Endothelial cell (in vitro differentiated cells): ENCODE measurements around the gene PFKFB3. TPM values are rescaled to one million over a fixed set of nuclear protein-coding genes. Genes with fewer than 3 reads are reported as not detected.

Experiments
- DNase-seq: peaks from one replicate; pipeline ENCODE4 v3.0.0; 2021; ENCODE audit warnings: low spot score
- H3K27ac Mint-ChIP-seq: one replicate; pipeline ENCODE4 v1.8.0; 2021; ENCODE audit warnings: mixed read lengths, inconsistent platforms; ENCODE audit not compliant: unreplicated experiment
- H3K27me3 Mint-ChIP-seq: one replicate; pipeline ENCODE4 v1.8.0; 2021; ENCODE audit warnings: mild to moderate bottlenecking, moderate library complexity, mixed read lengths, inconsistent platforms; ENCODE audit not compliant: unreplicated experiment
- H3K36me3 Mint-ChIP-seq: one replicate; pipeline ENCODE4 v1.8.0; 2021; ENCODE audit warnings: mild to moderate bottlenecking, low read depth, mixed read lengths, inconsistent platforms; ENCODE audit not compliant: unreplicated experiment
- H3K4me1 Mint-ChIP-seq: one replicate; pipeline ENCODE4 v1.8.0; 2021; ENCODE audit warnings: mild to moderate bottlenecking, mixed read lengths, inconsistent platforms; ENCODE audit not compliant: unreplicated experiment
- H3K4me3 Mint-ChIP-seq: one replicate; pipeline ENCODE4 v1.8.0; 2021; ENCODE audit warnings: mild to moderate bottlenecking, mixed read lengths, inconsistent platforms; ENCODE audit not compliant: unreplicated experiment
- H3K9me3 Mint-ChIP-seq: one replicate; pipeline ENCODE4 v1.8.0; 2021; ENCODE audit warnings: mixed read lengths, inconsistent platforms; ENCODE audit not compliant: unreplicated experiment
- CTCF ChIP-seq: fragments of 200-600 bp; sonication (generic); IDR thresholded peaks from one replicate; pipeline ENCODE4 v1.5.0; 2021; ENCODE audit warnings: antibody characterized with exemption; ENCODE audit not compliant: unreplicated experiment
- total RNA-seq: library from RNA; stranded (reverse); fragmentation: NEBNext Ultra II Directional; extraction: Animal tissue kit (Norgen Biotek cat#: 25700); gene quantifications from one replicate; pipeline ENCODE4 v1.2.1, GENCODE V29; 2021; ENCODE audit not compliant: unreplicated experiment

PFKFB3 gene
- total RNA-seq, 1 donor from 2014 or later = 32.3 TPM

- no peak for DNase-seq
- peaks cover 2% of the 10 kb centered on the region for H3K27me3 Mint-ChIP-seq
- no peak overlapping the region for H3K4me3 Mint-ChIP-seq
- peaks cover 30% of the 10 kb centered on the region for H3K4me1 Mint-ChIP-seq
- H3K9me3 Mint-ChIP-seq = no peaks in the 10 kb centered on the region
- peak overlapping the region; percentile 34 for H3K27ac Mint-ChIP-seq
- no peaks in the 10 kb centered on the region for H3K36me3 Mint-ChIP-seq
- TF ChIP-seq CTCF = no peak
Measured at GRCh38 chr10:6270951-6271350, 68.2 kb downstream of the PFKFB3 start.

- TF ChIP-seq CTCF = no peak
- Mint-ChIP-seq H3K36me3 (no peaks in the 10 kb centered on the region), H3K4me3 (no peak overlapping the region), H3K27me3 (peaks cover 2% of the 10 kb centered on the region), H3K9me3 (no peaks in the 10 kb centered on the region), H3K27ac (no peak overlapping the region), H3K4me1 (peaks cover 27% of the 10 kb centered on the region)
- DNase-seq = no peak
Measured at GRCh38 chr10:6271663-6272062, 68.9 kb downstream of the PFKFB3 start.

- peaks cover 25% of the 10 kb centered on the region for H3K4me1 Mint-ChIP-seq
Measured at GRCh38 chr10:6272126-6272525, 69.4 kb downstream of the PFKFB3 start.

GRCh38 chr10:6273351-6273750 lies 70.6 kb downstream of the PFKFB3 start:
- no peak for DNase-seq
- Mint-ChIP-seq H3K9me3 (no peaks in the 10 kb centered on the region), H3K4me1 (peaks cover 18% of the 10 kb centered on the region), H3K27me3 (peaks cover 2% of the 10 kb centered on the region), H3K4me3 (no peak overlapping the region), H3K27ac (no peak overlapping the region), H3K36me3 (no peaks in the 10 kb centered on the region)
- TF ChIP-seq CTCF = no peak

More at GRCh38 chr10:6272126-6272525, 69.4 kb downstream of the PFKFB3 start:
- Mint-ChIP-seq H3K4me3 (no peak overlapping the region), H3K27ac (no peak overlapping the region), H3K27me3 (peaks cover 4% of the 10 kb centered on the region), H3K9me3 (no peaks in the 10 kb centered on the region), H3K36me3 (no peaks in the 10 kb centered on the region)
- no peak for TF ChIP-seq CTCF
- DNase-seq = no peak

- H3K27ac Mint-ChIP-seq = no peak overlapping the region
- no peak for TF ChIP-seq CTCF
Measured at GRCh38 chr10:6274040-6274439, 71.3 kb downstream of the PFKFB3 start.

More at GRCh38 chr10:6274040-6274439, 71.3 kb downstream of the PFKFB3 start:
- Mint-ChIP-seq H3K27me3 (peaks cover 2% of the 10 kb centered on the region), H3K4me3 (no peak overlapping the region), H3K9me3 (no peaks in the 10 kb centered on the region), H3K36me3 (no peaks in the 10 kb centered on the region), H3K4me1 (peaks cover 19% of the 10 kb centered on the region)
- no peak for DNase-seq
